Keratinocyte (primary cell): ENCODE results near the gene CFL1. TPM values are rescaled to one million over a fixed set of nuclear protein-coding genes. Genes with fewer than 3 reads are reported as not detected.

Source experiments
- DNase-seq: peaks from one replicate; pipeline ENCODE4 v3.0.0-alpha.2; 2011; ENCODE audit warnings: low read depth, missing footprints, low spot score
- FAIRE-seq: peaks from 2 replicates; lab custom pipeline; 2011; peaks lifted over from hg19 to GRCh38; lab: Jason Lieb, UNC
- H2AFZ ChIP-seq: 2 replicates; pipeline ENCODE4 v1.6.0; 2012; ENCODE audit warnings: low read length, control low read depth, inconsistent platforms; ENCODE audit not compliant: control insufficient read depth
- H3K27ac ChIP-seq: 2 replicates; pipeline ENCODE4 v1.5.1; 2011; ENCODE audit warnings: low read length; ENCODE audit not compliant: control insufficient read depth, insufficient read depth
- H3K27me3 ChIP-seq: 3 replicates; pipeline ENCODE4 v1.6.0; 2011; ENCODE audit warnings: low read length; ENCODE audit not compliant: control insufficient read depth, insufficient read depth; ENCODE audit errors: extremely low read depth
- H3K36me3 ChIP-seq, 2 experiments: 2 replicates in 1 of 2; 3 replicates in 1 of 2; pipeline ENCODE4 v1.5.1; 2011; ENCODE audit warnings: low read length in 2 of 2, mild to moderate bottlenecking in 1 of 2; ENCODE audit not compliant: control insufficient read depth in 2 of 2, insufficient read depth in 2 of 2; ENCODE audit errors: extremely low read depth in 1 of 2
- H3K4me1 ChIP-seq: 3 replicates; pipeline ENCODE4 v1.5.1; 2011; ENCODE audit warnings: low read length; ENCODE audit not compliant: control insufficient read depth, insufficient read depth; ENCODE audit errors: extremely low read depth
- H3K4me2 ChIP-seq: 3 replicates; pipeline ENCODE4 v1.6.0; 2011; ENCODE audit warnings: low read depth, low read length; ENCODE audit not compliant: control insufficient read depth, insufficient read depth; ENCODE audit errors: extremely low read depth
- H3K4me3 ChIP-seq, 3 experiments: fragments of 200-600 bp in 1 of 3; sonication (generic) in 1 of 3; 2 replicates in 2 of 3; 3 replicates in 1 of 3; pipeline ENCODE4 v1.5.1; 2011 to 2016; ENCODE audit warnings: low read length in 3 of 3, mild to moderate bottlenecking in 3 of 3, control low read depth in 2 of 3, inconsistent platforms in 1 of 3, low read depth in 1 of 3, mixed read lengths in 1 of 3, mixed run types in 1 of 3, moderate library complexity in 1 of 3; ENCODE audit not compliant: control insufficient read depth in 2 of 3, insufficient read depth in 2 of 3; ENCODE audit errors: extremely low read depth in 1 of 3
- H3K79me2 ChIP-seq: 2 replicates; pipeline ENCODE4 v1.6.0; 2012; ENCODE audit warnings: low read length; ENCODE audit not compliant: control insufficient read depth, insufficient read depth
- H3K9ac ChIP-seq: 3 replicates; pipeline ENCODE4 v1.6.0; 2011; ENCODE audit warnings: low read length; ENCODE audit not compliant: control insufficient read depth, insufficient read depth; ENCODE audit errors: extremely low read depth
- H3K9me1 ChIP-seq: 3 replicates; pipeline ENCODE4 v1.6.0; 2011; ENCODE audit warnings: low read length; ENCODE audit not compliant: control insufficient read depth, insufficient read depth; ENCODE audit errors: extremely low read depth
- H3K9me3 ChIP-seq: 2 replicates; pipeline ENCODE4 v1.5.1; 2012; ENCODE audit warnings: low read depth, low read length; ENCODE audit not compliant: control insufficient read depth
- H4K20me1 ChIP-seq: 3 replicates; pipeline ENCODE4 v1.6.0; 2011; ENCODE audit warnings: low read length; ENCODE audit not compliant: control insufficient read depth, insufficient read depth; ENCODE audit errors: extremely low read depth
- EZH2 ChIP-seq: IDR thresholded peaks from one replicate; pipeline ENCODE4 v1.6.1; 2012; ENCODE audit warnings: inconsistent platforms, mild to moderate bottlenecking, low read length, moderate library complexity
- dilution Hi-C: fragments of 300-500 bp; cut with MboI; formaldehyde crosslinking; loops from one replicate; pipeline ENCODE4 v1.7.0; 2020; ENCODE audit warnings: low sequenced_read_pairs; ENCODE audit not compliant: extremely low pct_ligation_motif_present
- polyA plus RNA-seq, 5 experiments: library from polyadenylated mRNA; depleted of rRNA in 3 of 5; stranded (reverse) in 3 of 5; stranded (forward) in 1 of 5; unstranded in 1 of 5; fragments of >200 nt; gene quantifications; 1 replicate in 1 of 5; 2 replicates in 3 of 5; 3 replicates in 1 of 5; pipeline versions ENCODE4 v1.2.1 to v1.2.3, GENCODE V29; 2011 to 2012; ENCODE audit warnings: missing spikeins in 2 of 5, low read depth in 1 of 5, low replicate concordance in 1 of 5
- TF ChIP-seq, protein P1 (sequence below), 3 experiments: IDR thresholded peaks in 1 of 3; conservative IDR thresholded peaks in 1 of 3; optimal IDR thresholded peaks in 1 of 3; 2 replicates in 2 of 3; 3 replicates in 1 of 3; pipeline versions ENCODE3 to v1.5.1; 2011; ENCODE audit warnings: low read length in 3 of 3, mild to moderate bottlenecking in 3 of 3, moderate library complexity in 2 of 3, control low read depth in 1 of 3, inconsistent platforms in 1 of 3; ENCODE audit not compliant: insufficient read depth in 2 of 3; ENCODE audit errors: extremely low read depth in 1 of 3

CFL1 gene
- polyA plus RNA-seq, 1 donor (not counting 4 experiments of a cell fraction or from before 2014, with no cell fraction given), result 1,236 TPM

- DNase-seq, result no peak
- Histone ChIP-seq H3K4me3 (no peak overlapping the region), H3K36me3 (peaks cover 0 to 3% of the 10 kb centered on the region in 2 experiments), H3K27me3 (no peaks in the 10 kb centered on the region), H4K20me1 (no peaks in the 10 kb centered on the region), H3K9ac (peak overlapping the region; percentile 64), H3K9me3 (no peaks in the 10 kb centered on the region), H3K4me1 (peaks cover 39% of the 10 kb centered on the region), H3K79me2 (peaks cover 22% of the 10 kb centered on the region), H3K4me2 (peak overlapping the region; percentile 52), H2AFZ (no peak overlapping the region), H3K27ac (peak overlapping the region; percentile 74), H3K9me1 (no peaks in the 10 kb centered on the region)
- dilution Hi-C loops, result no loop called here
- no peak for FAIRE-seq
- TF ChIP-seq EZH2, result no peak
These were observed 45.7 kb upstream of the CFL1 start for GRCh38 chr11:65903715-65904114.

DNA sequence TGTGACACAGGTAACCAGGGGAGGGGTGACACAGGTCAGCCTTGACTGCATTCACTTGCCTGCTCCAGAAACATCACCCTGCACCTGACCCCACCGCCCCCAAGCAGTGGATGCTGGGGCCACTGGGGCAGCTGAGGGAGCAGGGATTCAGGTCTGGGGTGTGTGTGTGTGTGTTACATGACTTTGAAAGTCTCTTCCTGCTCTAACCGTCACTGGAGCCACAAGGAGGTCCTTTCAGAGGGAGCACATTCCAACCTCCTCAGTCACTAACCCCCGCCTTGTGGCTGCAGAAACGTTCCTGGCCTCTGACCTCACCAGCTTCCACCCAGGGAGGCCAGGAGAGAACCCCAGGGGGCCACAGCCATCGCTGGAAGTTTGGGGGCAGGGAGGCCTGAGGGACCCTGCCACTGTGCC is 45.1 kb upstream of the CFL1 start:
- TF ChIP-seq EZH2, result no peak
- TF ChIP-seq, protein P1, sequence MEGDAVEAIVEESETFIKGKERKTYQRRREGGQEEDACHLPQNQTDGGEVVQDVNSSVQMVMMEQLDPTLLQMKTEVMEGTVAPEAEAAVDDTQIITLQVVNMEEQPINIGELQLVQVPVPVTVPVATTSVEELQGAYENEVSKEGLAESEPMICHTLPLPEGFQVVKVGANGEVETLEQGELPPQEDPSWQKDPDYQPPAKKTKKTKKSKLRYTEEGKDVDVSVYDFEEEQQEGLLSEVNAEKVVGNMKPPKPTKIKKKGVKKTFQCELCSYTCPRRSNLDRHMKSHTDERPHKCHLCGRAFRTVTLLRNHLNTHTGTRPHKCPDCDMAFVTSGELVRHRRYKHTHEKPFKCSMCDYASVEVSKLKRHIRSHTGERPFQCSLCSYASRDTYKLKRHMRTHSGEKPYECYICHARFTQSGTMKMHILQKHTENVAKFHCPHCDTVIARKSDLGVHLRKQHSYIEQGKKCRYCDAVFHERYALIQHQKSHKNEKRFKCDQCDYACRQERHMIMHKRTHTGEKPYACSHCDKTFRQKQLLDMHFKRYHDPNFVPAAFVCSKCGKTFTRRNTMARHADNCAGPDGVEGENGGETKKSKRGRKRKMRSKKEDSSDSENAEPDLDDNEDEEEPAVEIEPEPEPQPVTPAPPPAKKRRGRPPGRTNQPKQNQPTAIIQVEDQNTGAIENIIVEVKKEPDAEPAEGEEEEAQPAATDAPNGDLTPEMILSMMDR (optimal IDR thresholded peaks at IDR 0.05 in 1 of 3, IDR thresholded peaks at IDR 0.05 in 1 of 3, conservative IDR thresholded peaks at IDR 0.05 in 1 of 3; ENCODE audit: extremely low read depth in 1 of 3, insufficient read depth in 2 of 3, low read length in 3 of 3), result no peak
- Histone ChIP-seq H3K36me3 (peaks cover 1 to 9% of the 10 kb centered on the region in 2 experiments), H3K4me2 (peak overlapping the region; percentile 52), H4K20me1 (no peaks in the 10 kb centered on the region), H3K9me1 (no peaks in the 10 kb centered on the region), H3K9ac (peak overlapping the region; percentile 64), H3K79me2 (peaks cover 28% of the 10 kb centered on the region), H3K4me1 (peaks cover 44% of the 10 kb centered on the region), H3K27me3 (no peaks in the 10 kb centered on the region), H2AFZ (peak overlapping the region; percentile 36), H3K9me3 (no peaks in the 10 kb centered on the region), H3K4me3 (no peak overlapping the region), H3K27ac (peak overlapping the region; percentile 74)
- DNase-seq (no peak), FAIRE-seq (no peak)
- dilution Hi-C loops, result no loop called here

GRCh38 chr11:65900899-65901180 is 42.9 kb upstream of the CFL1 start:
- Histone ChIP-seq H2AFZ (no peak overlapping the region), H3K79me2 (peaks cover 51% of the 10 kb centered on the region), H3K36me3 (peaks cover 13 to 26% of the 10 kb centered on the region in 2 experiments), H3K4me1 (peaks cover 57% of the 10 kb centered on the region), H3K9me1 (peaks cover 2% of the 10 kb centered on the region), H3K4me3 (peak overlapping the region in 2 of 3 experiments; percentile 44 to 51), H3K27ac (peak overlapping the region; percentile 76), H3K9me3 (no peaks in the 10 kb centered on the region), H3K27me3 (no peaks in the 10 kb centered on the region), H3K4me2 (peak overlapping the region; percentile 82), H3K9ac (peak overlapping the region; percentile 44), H4K20me1 (peaks cover 18% of the 10 kb centered on the region)
- dilution Hi-C loops, result no loop called here
- TF ChIP-seq, protein P1 (optimal IDR thresholded peaks at IDR 0.05 in 1 of 3, IDR thresholded peaks at IDR 0.05 in 1 of 3, conservative IDR thresholded peaks at IDR 0.05 in 1 of 3; ENCODE audit: extremely low read depth in 1 of 3, insufficient read depth in 2 of 3, low read length in 3 of 3), result no peak
- TF ChIP-seq EZH2, result no peak
- DNase-seq, result no peak
- FAIRE-seq, result no peak
